Right lobe of liver (tissue), 4 donors: Measurements from ENCODE around the gene WDR53.
"Not testable (repeated sequence)": the region's sequence is repeated elsewhere in the genome, so short reads cannot be mapped to it uniquely, and the experiment has no call there.

Source experiments
- POLR2A ChIP-seq: fragments of 450-650 bp; IDR thresholded peaks from one replicate; pipeline ENCODE4 v1.6.1; 2017; ENCODE audit warnings: antibody characterized with exemption, mild to moderate bottlenecking
- TF ChIP-seq, protein P1 (sequence below), 4 donors: fragments of 200-600 bp in 3 of 4; fragments of 450-650 bp in 1 of 4; IDR thresholded peaks; one replicate each; pipeline versions ENCODE4 v1.5.1 to v1.8.0; 2016 to 2022; ENCODE audit warnings: antibody characterized with exemption in 4 of 4, mild to moderate bottlenecking in 2 of 4
- donor health status: DM: no; HTN: no; CAD: no.
- donor health status: DM: no; HTN: no; CAD: no.
- donor health status: DM: no; HTN: yes; CAD: no.

DNA sequence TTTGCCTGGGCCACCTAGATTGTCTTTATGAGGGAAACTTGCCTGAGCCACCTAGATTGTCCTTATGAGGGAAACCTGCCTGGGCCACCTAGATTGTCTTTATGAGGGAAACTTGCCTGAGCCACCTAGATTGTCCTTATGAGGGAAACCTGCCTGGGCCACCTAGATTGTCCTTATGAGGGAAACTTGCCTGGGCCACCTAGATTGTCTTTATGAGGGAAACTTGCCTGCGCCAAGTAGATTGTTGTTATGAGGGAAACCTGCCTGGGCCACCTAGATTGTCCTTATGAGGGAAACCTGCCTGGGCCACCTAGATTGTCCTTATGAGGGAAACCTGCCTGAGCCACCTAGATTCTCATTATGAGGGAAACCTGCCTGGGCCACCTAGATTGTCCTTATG is 57.2 kb downstream of the WDR53 start:
- TF ChIP-seq POLR2A, result not testable (repeated sequence)
- TF ChIP-seq, protein P1, sequence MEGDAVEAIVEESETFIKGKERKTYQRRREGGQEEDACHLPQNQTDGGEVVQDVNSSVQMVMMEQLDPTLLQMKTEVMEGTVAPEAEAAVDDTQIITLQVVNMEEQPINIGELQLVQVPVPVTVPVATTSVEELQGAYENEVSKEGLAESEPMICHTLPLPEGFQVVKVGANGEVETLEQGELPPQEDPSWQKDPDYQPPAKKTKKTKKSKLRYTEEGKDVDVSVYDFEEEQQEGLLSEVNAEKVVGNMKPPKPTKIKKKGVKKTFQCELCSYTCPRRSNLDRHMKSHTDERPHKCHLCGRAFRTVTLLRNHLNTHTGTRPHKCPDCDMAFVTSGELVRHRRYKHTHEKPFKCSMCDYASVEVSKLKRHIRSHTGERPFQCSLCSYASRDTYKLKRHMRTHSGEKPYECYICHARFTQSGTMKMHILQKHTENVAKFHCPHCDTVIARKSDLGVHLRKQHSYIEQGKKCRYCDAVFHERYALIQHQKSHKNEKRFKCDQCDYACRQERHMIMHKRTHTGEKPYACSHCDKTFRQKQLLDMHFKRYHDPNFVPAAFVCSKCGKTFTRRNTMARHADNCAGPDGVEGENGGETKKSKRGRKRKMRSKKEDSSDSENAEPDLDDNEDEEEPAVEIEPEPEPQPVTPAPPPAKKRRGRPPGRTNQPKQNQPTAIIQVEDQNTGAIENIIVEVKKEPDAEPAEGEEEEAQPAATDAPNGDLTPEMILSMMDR (IDR thresholded peaks at IDR 0.05), result not testable (repeated sequence)
